ENCODE data around the gene LRP1B. TPM values are rescaled to one million over a fixed set of nuclear protein-coding genes. Genes with fewer than 3 reads are reported as not detected.

Gene LRP1B
- total RNA-seq, 1 donor from 2014 or later: 0.54 TPM

- TF ChIP-seq CTCF (conservative IDR thresholded peaks at IDR 0.05): no peak
- Mint-ChIP-seq H3K9me3 (peaks cover under 1% of the 10 kb centered on the region), H3K27me3 (ENCODE audit: low read depth) (no peaks in the 10 kb centered on the region)
Observed at GRCh38 chr2:140472676-140473075, 1658.1 kb downstream of the LRP1B start.

GRCh38 chr2:140465301-140465700 is 1665.5 kb downstream of the LRP1B start:
- no peak overlapping the region for H3K27ac Mint-ChIP-seq (ENCODE audit: unreplicated experiment)
- no peak for TF ChIP-seq CTCF (conservative IDR thresholded peaks at IDR 0.05)
- no peak for DNase-seq (ENCODE audit: low read depth, low spot score)
- H3K4me3 Mint-ChIP-seq: no peak overlapping the region
- H3K36me3 Mint-ChIP-seq (ENCODE audit: low read depth): no peaks in the 10 kb centered on the region
- H3K4me1 Mint-ChIP-seq: peaks cover 8% of the 10 kb centered on the region
- no peaks in the 10 kb centered on the region for H3K27me3 Mint-ChIP-seq (ENCODE audit: low read depth)
- peaks cover 7% of the 10 kb centered on the region for H3K9me3 Mint-ChIP-seq

More at GRCh38 chr2:140472676-140473075, 1658.1 kb downstream of the LRP1B start:
- Mint-ChIP-seq H3K36me3 (ENCODE audit: low read depth) (no peaks in the 10 kb centered on the region), H3K27ac (ENCODE audit: unreplicated experiment) (no peak overlapping the region), H3K4me3 (no peak overlapping the region), H3K4me1 (no peaks in the 10 kb centered on the region)
- DNase-seq (ENCODE audit: low read depth, low spot score): no peak

- DNase-seq (ENCODE audit: low read depth, low spot score): no peak
- Mint-ChIP-seq H3K9me3 (peaks cover 7% of the 10 kb centered on the region), H3K4me1 (peaks cover 8% of the 10 kb centered on the region), H3K27me3 (ENCODE audit: low read depth) (no peaks in the 10 kb centered on the region), H3K4me3 (no peak overlapping the region), H3K27ac (ENCODE audit: unreplicated experiment) (no peak overlapping the region), H3K36me3 (ENCODE audit: low read depth) (no peaks in the 10 kb centered on the region)
- TF ChIP-seq CTCF (conservative IDR thresholded peaks at IDR 0.05): no peak
Observed at GRCh38 chr2:140462990-140463389, 1667.8 kb downstream of the LRP1B start.

- Mint-ChIP-seq H3K36me3 (ENCODE audit: low read depth) (no peaks in the 10 kb centered on the region), H3K4me3 (no peak overlapping the region), H3K9me3 (no peaks in the 10 kb centered on the region), H3K27me3 (ENCODE audit: low read depth) (no peaks in the 10 kb centered on the region), H3K27ac (ENCODE audit: unreplicated experiment) (no peak overlapping the region), H3K4me1 (no peaks in the 10 kb centered on the region)
- no peak for DNase-seq (ENCODE audit: low read depth, low spot score)
- TF ChIP-seq CTCF (conservative IDR thresholded peaks at IDR 0.05): no peak
Observed at GRCh38 chr2:140457483-140457882, 1673.3 kb downstream of the LRP1B start.

- Mint-ChIP-seq H3K27ac (ENCODE audit: unreplicated experiment) (no peak overlapping the region), H3K4me1 (no peaks in the 10 kb centered on the region), H3K4me3 (no peak overlapping the region), H3K9me3 (no peaks in the 10 kb centered on the region), H3K36me3 (ENCODE audit: low read depth) (no peaks in the 10 kb centered on the region), H3K27me3 (ENCODE audit: low read depth) (no peaks in the 10 kb centered on the region)
- DNase-seq (ENCODE audit: low read depth, low spot score): no peak
- TF ChIP-seq CTCF (conservative IDR thresholded peaks at IDR 0.05): no peak
Observed at GRCh38 chr2:140455315-140455714, 1675.5 kb downstream of the LRP1B start.

GRCh38 chr2:140454717-140455116 is 1676.1 kb downstream of the LRP1B start:
- TF ChIP-seq CTCF (conservative IDR thresholded peaks at IDR 0.05): no peak
- H3K36me3 Mint-ChIP-seq (ENCODE audit: low read depth): no peaks in the 10 kb centered on the region
- H3K27me3 Mint-ChIP-seq (ENCODE audit: low read depth): no peaks in the 10 kb centered on the region
- H3K27ac Mint-ChIP-seq (ENCODE audit: unreplicated experiment): no peak overlapping the region
- H3K4me1 Mint-ChIP-seq: no peaks in the 10 kb centered on the region
- H3K4me3 Mint-ChIP-seq: no peak overlapping the region
- no peaks in the 10 kb centered on the region for H3K9me3 Mint-ChIP-seq
- no peak for DNase-seq (ENCODE audit: low read depth, low spot score)

Data from neural crest cell (in vitro differentiated cells).